Activated CD4-positive, alpha-beta T cell treated with anti-CD3 and anti-CD28 coated beads for 24 hours (primary cell): ENCODE data around the gene TTC19.
A peak's percentile ranks its signal among the peaks of the same experiment; 100 is the strongest.
"Not testable (repeated sequence)": the region's sequence is repeated elsewhere in the genome, so short reads cannot be mapped to it uniquely, and the experiment has no call there.

Source experiments
- DNase-seq, 2 donors: peaks; one replicate each; pipeline ENCODE4 v3.0.0-alpha.2; 2020; ENCODE audit warnings: low read depth in 2 of 2

Gene TTC19

GRCh38 chr17:16027708-16028584, 28.3 kb downstream of the TTC19 start:
- peak; percentile 38 to 46 for DNase-seq

- no peak for DNase-seq
These were observed 34.2 kb downstream of the TTC19 start for GRCh38 chr17:16033729-16034349.

GRCh38 chr17:16036261-16036660, 36.6 kb downstream of the TTC19 start:
- no peak for DNase-seq

- no peak for DNase-seq
These were observed 38.0 kb downstream of the TTC19 start for GRCh38 chr17:16037636-16038035.

- DNase-seq: no peak
These were observed 41.2 kb downstream of the TTC19 start for GRCh38 chr17:16040710-16041251.

- no peak for DNase-seq
These were observed 44.9 kb downstream of the TTC19 start for GRCh38 chr17:16044487-16044886.

GRCh38 chr17:16046966-16047365, 47.3 kb downstream of the TTC19 start:
- no peak for DNase-seq

- no peak for DNase-seq
These were observed 49.3 kb downstream of the TTC19 start for GRCh38 chr17:16048811-16049449.

- no peak for DNase-seq
These were observed 51.2 kb downstream of the TTC19 start for GRCh38 chr17:16050844-16051243.

GRCh38 chr17:16052486-16052885, 52.9 kb downstream of the TTC19 start:
- no peak for DNase-seq

- not testable (repeated sequence) for DNase-seq
These were observed 55.5 kb downstream of the TTC19 start for GRCh38 chr17:16055139-16055538.

GRCh38 chr17:16061631-16062030, 62.0 kb downstream of the TTC19 start:
- DNase-seq: no peak

- DNase-seq: no peak
These were observed 66.5 kb downstream of the TTC19 start for GRCh38 chr17:16066125-16066524.

- DNase-seq: no peak
These were observed 68.7 kb downstream of the TTC19 start for GRCh38 chr17:16068323-16068722.

- DNase-seq: no peak
These were observed 72.4 kb downstream of the TTC19 start for GRCh38 chr17:16072031-16072430.

- no peak for DNase-seq
These were observed 74.2 kb downstream of the TTC19 start for GRCh38 chr17:16073845-16074244.

GRCh38 chr17:16074423-16074822, 74.8 kb downstream of the TTC19 start:
- DNase-seq: no peak

GRCh38 chr17:16075949-16076348, 76.3 kb downstream of the TTC19 start:
- DNase-seq: no peak
